Adrenal gland (tissue), 12 donors: Measurements from ENCODE around the gene EYS. TPM values are rescaled to one million over a fixed set of nuclear protein-coding genes. Genes with fewer than 3 reads are reported as not detected.

Source experiments
- DNase-seq, 7 donors: peaks; one replicate each; pipeline ENCODE4 v3.0.0-alpha.2; 2019 to 2020
- H3K27ac ChIP-seq, 5 donors: fragments of 200-600 bp; sonication (generic) in 4 of 5; 1 replicate in 3 of 5; 2 replicates in 2 of 5; pipeline versions ENCODE4 v1.5.1 to v1.8.0; 2016 to 2020; ENCODE audit warnings: mild to moderate bottlenecking in 1 of 5
- H3K27me3 ChIP-seq: fragments of 200-600 bp; 2 replicates; pipeline ENCODE4 v1.8.0; 2021
- H3K36me3 ChIP-seq, 2 donors: fragments of 200-600 bp; replicated peaks in 1 of 2; 1 replicate in 1 of 2; 2 replicates in 1 of 2; pipeline versions ENCODE4 v1.5.1 to v1.8.0; 2018 to 2022
- H3K4me1 ChIP-seq, 2 donors: fragments of 200-600 bp; replicated peaks in 1 of 2; 1 replicate in 1 of 2; 2 replicates in 1 of 2; pipeline versions ENCODE4 v1.5.1 to v1.8.0; 2018 to 2021
- H3K4me3 ChIP-seq, 4 donors: fragments of 200-600 bp; sonication (generic) in 3 of 4; one replicate each; pipeline ENCODE4 v1.5.1; 2016 to 2018
- H3K9me3 ChIP-seq, 3 donors: fragments of 200-600 bp; sonication (generic) in 1 of 3; replicated peaks in 1 of 3; 1 replicate in 2 of 3; 2 replicates in 1 of 3; pipeline versions ENCODE4 v1.5.1 to v1.8.0; 2016 to 2021
- CTCF ChIP-seq, 6 experiments: fragments of 450-650 bp in 4 of 6; fragments of 200-600 bp in 2 of 6; sonication (generic) in 1 of 6; IDR thresholded peaks; 1 replicate in 5 of 6; 2 replicates in 1 of 6; pipeline versions ENCODE4 v1.5.1 to v1.8.0; 2016 to 2021; ENCODE audit warnings: antibody characterized with exemption in 6 of 6, mild to moderate bottlenecking in 2 of 6, moderate library complexity in 1 of 6
- POLR2A ChIP-seq, 2 donors: fragments of 450-650 bp; IDR thresholded peaks; one replicate each; pipeline ENCODE4 v1.6.1; 2017; ENCODE audit warnings: antibody characterized with exemption in 2 of 2, mild to moderate bottlenecking in 2 of 2, moderate library complexity in 1 of 2
- WGBS, 4 donors: extraction: QIAGEN DNeasy Blood & Tissue Kit in 2 of 4; methylation state at CpG; one replicate each; pipeline versions ENCODE4 v1.1.5 to v1.1.7; 2013 to 2017; 5-methylcytosine and 5-hydroxymethylcytosine counted together
- intact Hi-C, 2 donors: fragments of 100-400 bp; cut with DNase I; formaldehyde crosslinking; loops; one replicate each; pipeline versions ENCODE4 v1.14.1 to v1.15.0; 2022 to 2023
- polyA plus RNA-seq, 3 donors: library from polyadenylated mRNA; stranded (reverse); fragments of 200-250 nt in 2 of 3; fragments of 350-450 nt in 1 of 3; fragmentation: Illumina TruSeq in 1 of 3; extraction: RNeasy Lipid Tissue Mini Kit (QIAGEN cat#74804) in 1 of 3; gene quantifications; one replicate each; pipeline ENCODE4 v1.2.3, GENCODE V29; 2013 to 2014
- total RNA-seq, 9 donors: library from RNA; depleted of rRNA in 4 of 9; stranded (reverse); fragments of >200 nt in 4 of 9; fragments of 120-200 nt in 1 of 9; fragmentation: NEBNext Ultra II Directional in 1 of 9; extraction: Animal tissue kit (Norgen Biotek cat#: 25700) in 1 of 9; gene quantifications; one replicate each; pipeline versions ENCODE4 v1.1.0 to v1.2.4, GENCODE V29; 2013 to 2023
- donor health status: healthy with polysubstance abuse.
- donor health status: Bipolar disorder and iron deficiency.
- donor health status: DM: yes; HTN: yes; CAD: no.
- donor health status: DM: no; HTN: no; CAD: no.
- donor health status: DM: no; HTN: no; CAD: no.
- donor health status: DM: yes; HTN: yes; CAD: no.

EYS gene
- total and polyA plus RNA-seq, 12 donors, result 0.03 to 3.1 (median 0.18) TPM; not detected in 7

- 95 to 100% (median 98%) methylated on average over 2 of the region's 2 CpGs for WGBS, 4 donors
- H3K27me3 ChIP-seq, result no peaks in the 10 kb centered on the region
- intact Hi-C loops, result no loop called here
- no peaks in the 10 kb centered on the region for H3K4me1 ChIP-seq
- TF ChIP-seq CTCF (IDR thresholded peaks at IDR 0.05), result no peak
- no peak for TF ChIP-seq POLR2A (IDR thresholded peaks at IDR 0.05)
- no peaks in the 10 kb centered on the region for H3K9me3 ChIP-seq
- no peak overlapping the region for H3K27ac ChIP-seq
- no peak overlapping the region for H3K4me3 ChIP-seq
- DNase-seq, result no peak
- H3K36me3 ChIP-seq, result no peaks in the 10 kb centered on the region
These were observed 1956.6 kb downstream of the EYS start for GRCh38 chr6:63750400-63750799.

- Histone ChIP-seq H3K4me3 (no peak overlapping the region), H3K36me3 (no peaks in the 10 kb centered on the region), H3K27ac (no peak overlapping the region), H3K27me3 (no peaks in the 10 kb centered on the region), H3K4me1 (no peaks in the 10 kb centered on the region), H3K9me3 (no peaks in the 10 kb centered on the region)
- intact Hi-C loops, result no loop called here
- no peak for TF ChIP-seq POLR2A (IDR thresholded peaks at IDR 0.05)
- TF ChIP-seq CTCF (IDR thresholded peaks at IDR 0.05), result no peak
- no peak for DNase-seq
These were observed 1961.2 kb downstream of the EYS start for GRCh38 chr6:63745784-63746183.

GRCh38 chr6:63744810-63745209, 1962.2 kb downstream of the EYS start:
- H3K27ac ChIP-seq, result no peak overlapping the region
- H3K9me3 ChIP-seq, result no peaks in the 10 kb centered on the region
- peaks cover 0 to 6% of the 10 kb centered on the region in 2 donors for H3K4me1 ChIP-seq
- TF ChIP-seq POLR2A (IDR thresholded peaks at IDR 0.05) (no peak), CTCF (IDR thresholded peaks at IDR 0.05) (no peak)
- 73 to 82% (median 81%) methylated on average over 4 of the region's 4 CpGs for WGBS, 4 donors
- H3K4me3 ChIP-seq, result no peak overlapping the region
- no peaks in the 10 kb centered on the region for H3K36me3 ChIP-seq
- H3K27me3 ChIP-seq, result no peaks in the 10 kb centered on the region
- DNase-seq, result no peak
- intact Hi-C loops, result no loop called here

GRCh38 chr6:63743691-63744090, 1963.3 kb downstream of the EYS start:
- no peaks in the 10 kb centered on the region for H3K36me3 ChIP-seq
- peaks cover 0 to 6% of the 10 kb centered on the region in 2 donors for H3K4me1 ChIP-seq
- H3K4me3 ChIP-seq, result no peak overlapping the region
- DNase-seq, result no peak
- no peaks in the 10 kb centered on the region for H3K9me3 ChIP-seq
- no peak overlapping the region for H3K27ac ChIP-seq
- no peaks in the 10 kb centered on the region for H3K27me3 ChIP-seq
- intact Hi-C loops, result no loop called here
- TF ChIP-seq POLR2A (IDR thresholded peaks at IDR 0.05), result no peak
- no peak for TF ChIP-seq CTCF (IDR thresholded peaks at IDR 0.05)
